Measurements from ENCODE around the gene CPB1.

GRCh38 chr3:148790370-148790769 is 37.2 kb upstream of the CPB1 start:
- TF ChIP-seq POLR2A (IDR thresholded peaks at IDR 0.05; ENCODE audit: low read depth, low read length): no peak
- TF ChIP-seq CTCF (IDR thresholded peaks at IDR 0.05 in 2 of 3, conservative IDR thresholded peaks at IDR 0.05 in 1 of 3; ENCODE audit: control insufficient read depth in 2 of 3, extremely low read depth in 1 of 3, insufficient read depth in 1 of 3, low read depth in 3 of 3, low read length in 3 of 3): no peak
- no peak for TF ChIP-seq ATF2 (IDR thresholded peaks at IDR 0.05; ENCODE audit: low read length)
- no peak for TF ChIP-seq RCOR1 (conservative IDR thresholded peaks at IDR 0.05; ENCODE audit: low read depth, low read length)
- TF ChIP-seq EZH2 (IDR thresholded peaks at IDR 0.05; ENCODE audit: borderline replicate concordance, control insufficient read depth, low read depth, low read length): no peak
- TF ChIP-seq IKZF2 (IDR thresholded peaks at IDR 0.05): no peak
- TF ChIP-seq ZNF274 (IDR thresholded peaks at IDR 0.05; ENCODE audit: insufficient read depth, insufficient read length): no peak
- no peak for TF ChIP-seq CHD1 (IDR thresholded peaks at IDR 0.05; ENCODE audit: low read depth, low read length)
- TF ChIP-seq LARP7 (IDR thresholded peaks at IDR 0.05): no peak
- TF ChIP-seq NR2C1 (IDR thresholded peaks at IDR 0.05): no peak
